ENCODE measurements around the gene MLYCD.

Gene MLYCD

GRCh38 chr16:83856792-83857191, 42.1 kb upstream of the MLYCD start:
- no peak for TF ChIP-seq CTCF (IDR thresholded peaks at IDR 0.05; ENCODE audit: low read depth, low read length)
- H3K4me3 ChIP-seq (ENCODE audit: low read depth, low read length): no peak overlapping the region

- no peak for TF ChIP-seq CTCF (IDR thresholded peaks at IDR 0.05; ENCODE audit: low read depth, low read length)
- no peak overlapping the region for H3K4me3 ChIP-seq (ENCODE audit: low read depth, low read length)
Observed at GRCh38 chr16:83859265-83859664, 39.6 kb upstream of the MLYCD start.

GRCh38 chr16:83862661-83863060, 36.3 kb upstream of the MLYCD start:
- no peak overlapping the region for H3K4me3 ChIP-seq (ENCODE audit: low read depth, low read length)
- TF ChIP-seq CTCF (IDR thresholded peaks at IDR 0.05; ENCODE audit: low read depth, low read length): no peak

GRCh38 chr16:83863682-83864081, 35.2 kb upstream of the MLYCD start:
- no peak overlapping the region for H3K4me3 ChIP-seq (ENCODE audit: low read depth, low read length)
- no peak for TF ChIP-seq CTCF (IDR thresholded peaks at IDR 0.05; ENCODE audit: low read depth, low read length)

- no peak for TF ChIP-seq CTCF (IDR thresholded peaks at IDR 0.05; ENCODE audit: low read depth, low read length)
- no peak overlapping the region for H3K4me3 ChIP-seq (ENCODE audit: low read depth, low read length)
Observed at GRCh38 chr16:83870830-83871229, 28.1 kb upstream of the MLYCD start.

- no peak overlapping the region for H3K4me3 ChIP-seq (ENCODE audit: low read depth, low read length)
- TF ChIP-seq CTCF (IDR thresholded peaks at IDR 0.05; ENCODE audit: low read depth, low read length): peak; percentile 27; the same call in 1 of the 2 replicates
Observed at GRCh38 chr16:83878838-83879237, 20.1 kb upstream of the MLYCD start.

- no peak for TF ChIP-seq CTCF (IDR thresholded peaks at IDR 0.05; ENCODE audit: low read depth, low read length)
- H3K4me3 ChIP-seq (ENCODE audit: low read depth, low read length): no peak overlapping the region
Observed at GRCh38 chr16:83882163-83882885, 16.6 kb upstream of the MLYCD start.
